Stimulated activated CD8-positive, alpha-beta memory T cell treated with anti-CD3 and anti-CD28 coated beads, Interleukin-7, amount 100 ng/mL, for 4 hours (primary cell): ENCODE data around the gene RPS5.
"Not testable (repeated sequence)": the region's sequence is repeated elsewhere in the genome, so short reads cannot be mapped to it uniquely, and the experiment has no call there.

ENCODE experiments used
- DNase-seq, 2 donors: peaks; one replicate each; pipeline ENCODE4 v3.0.0-alpha.2; 2020; ENCODE audit warnings: low read depth in 2 of 2

RPS5 gene

GRCh38 chr19:58385313-58385890, 1.7 kb upstream of the RPS5 start:
- no peak for DNase-seq

DNA sequence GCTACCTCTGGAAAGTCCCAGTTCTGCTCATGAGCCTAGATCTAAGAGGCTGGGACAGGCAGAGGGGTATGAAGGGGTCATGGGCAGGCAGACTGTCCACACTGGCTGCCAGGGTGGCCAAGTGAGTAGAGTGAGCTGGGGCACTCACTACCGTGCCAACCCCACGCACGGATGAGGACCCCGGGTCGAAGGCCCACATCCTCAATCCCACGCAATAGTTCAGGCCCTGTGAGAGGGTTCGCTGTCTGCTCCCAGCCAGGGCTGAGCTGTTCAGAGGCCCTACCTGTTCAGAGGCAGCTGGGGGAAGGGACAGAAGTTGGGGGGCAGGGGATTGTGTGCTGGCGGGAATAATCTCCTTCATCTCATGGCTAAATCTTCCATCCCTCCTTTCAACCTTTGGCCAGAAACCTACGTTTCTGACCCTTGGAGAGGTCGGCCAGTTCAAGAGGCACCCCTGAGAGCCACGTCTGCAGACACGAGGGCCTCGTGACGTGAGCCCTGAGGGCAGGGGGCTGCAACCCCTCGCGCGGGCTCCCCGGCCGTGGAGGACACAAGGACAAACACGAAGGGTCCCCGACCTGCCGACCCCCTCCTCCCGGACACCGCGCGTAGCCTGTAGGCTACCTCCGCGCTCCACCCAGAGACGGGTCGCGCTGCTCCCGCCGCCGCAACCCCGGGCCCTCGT, 1.0 kb upstream of the RPS5 start:
- DNase-seq = no peak

DNA sequence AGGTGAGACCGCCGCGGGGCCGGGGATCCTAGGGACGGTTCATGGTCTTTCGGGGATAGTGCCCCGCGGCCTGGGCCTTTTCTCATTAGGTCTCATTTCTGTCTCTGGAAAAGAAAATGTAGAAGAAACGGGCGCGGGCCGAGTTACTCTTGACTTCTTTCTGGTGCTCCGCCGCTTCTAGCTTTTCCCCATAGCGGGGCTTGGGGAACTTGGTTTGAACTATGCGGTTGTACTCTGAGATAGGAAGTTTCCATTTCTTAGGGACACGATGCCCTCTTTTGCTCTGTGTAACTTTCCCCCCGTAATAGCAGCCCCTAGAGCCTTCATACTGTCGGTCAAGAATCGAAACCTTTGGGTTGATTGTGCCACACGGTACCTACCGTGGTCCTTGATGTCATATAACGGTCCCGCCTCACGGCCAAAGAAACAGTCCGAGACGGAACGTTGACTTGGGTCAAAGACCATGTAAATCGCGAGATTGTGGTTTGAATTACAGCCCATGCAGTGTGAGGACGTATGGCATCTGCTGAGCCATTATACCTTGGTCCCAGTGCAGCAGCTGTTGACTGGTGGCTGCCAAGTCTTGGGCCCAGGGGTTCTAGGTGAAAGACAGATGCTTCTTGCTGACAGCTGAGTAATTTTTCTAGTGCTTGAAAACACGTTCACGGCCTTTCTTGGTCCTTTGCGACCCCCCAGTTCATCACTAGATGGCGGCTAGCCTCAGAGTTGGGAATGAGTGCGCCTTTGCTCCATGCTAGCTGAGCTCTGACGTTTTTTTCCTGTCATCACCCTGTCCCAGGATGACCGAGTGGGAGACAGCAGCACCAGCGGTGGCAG, 487 bp downstream of the RPS5 start:
- DNase-seq = no peak

DNA sequence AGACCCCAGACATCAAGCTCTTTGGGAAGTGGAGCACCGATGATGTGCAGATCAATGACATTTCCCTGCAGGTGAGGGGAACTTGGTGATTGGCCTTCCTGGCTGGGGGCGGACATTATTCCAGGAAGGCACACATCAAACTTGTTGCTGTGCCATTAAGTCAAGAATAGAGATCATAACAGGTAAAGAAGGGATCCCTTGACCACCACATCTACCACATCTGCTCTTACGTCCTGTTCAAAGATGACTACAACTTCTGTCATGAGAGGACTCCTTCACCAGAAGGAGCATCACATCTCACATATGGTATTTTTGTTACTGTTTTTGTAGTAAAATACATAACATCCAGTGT, 1.1 kb downstream of the RPS5 start:
- DNase-seq = no peak

- DNase-seq = no peak
Measured at GRCh38 chr19:58392945-58393724, 6.1 kb downstream of the RPS5 start.

DNA sequence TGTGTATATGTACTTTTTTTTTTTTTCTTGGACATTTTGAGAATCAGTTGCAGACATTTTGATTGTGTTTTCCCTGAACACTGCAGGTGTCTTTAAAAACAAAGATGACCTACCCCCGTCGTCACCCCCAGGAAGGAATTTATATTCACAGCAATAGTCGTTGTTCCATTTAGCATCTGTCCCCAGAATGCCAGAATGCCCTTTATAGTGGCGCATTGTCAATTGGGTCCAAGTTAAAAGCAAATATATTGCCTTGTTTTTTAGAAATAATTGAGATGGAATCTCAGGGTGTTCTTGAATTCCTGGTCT, 6.6 kb downstream of the RPS5 start:
- no peak for DNase-seq

DNA sequence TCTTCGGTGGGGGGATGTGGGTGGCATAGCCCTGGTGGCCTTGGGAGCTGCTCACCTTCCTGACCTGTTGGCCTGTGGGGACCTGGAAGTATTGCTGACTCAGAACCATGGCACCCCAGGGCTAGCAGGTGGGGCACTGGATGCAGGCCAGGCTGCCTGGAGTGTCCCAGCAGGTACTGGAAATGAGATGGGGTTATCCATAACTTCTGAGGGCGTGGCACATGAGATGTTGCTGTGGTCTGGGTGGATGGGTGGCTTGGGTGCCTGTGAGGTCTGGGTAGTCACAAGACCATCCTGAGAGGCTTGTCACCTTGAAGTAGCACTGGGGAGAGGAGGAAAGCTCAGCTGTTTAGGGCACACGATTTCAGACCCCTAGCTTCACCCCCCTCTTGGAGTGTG, 7.8 kb downstream of the RPS5 start:
- DNase-seq = no peak

DNA sequence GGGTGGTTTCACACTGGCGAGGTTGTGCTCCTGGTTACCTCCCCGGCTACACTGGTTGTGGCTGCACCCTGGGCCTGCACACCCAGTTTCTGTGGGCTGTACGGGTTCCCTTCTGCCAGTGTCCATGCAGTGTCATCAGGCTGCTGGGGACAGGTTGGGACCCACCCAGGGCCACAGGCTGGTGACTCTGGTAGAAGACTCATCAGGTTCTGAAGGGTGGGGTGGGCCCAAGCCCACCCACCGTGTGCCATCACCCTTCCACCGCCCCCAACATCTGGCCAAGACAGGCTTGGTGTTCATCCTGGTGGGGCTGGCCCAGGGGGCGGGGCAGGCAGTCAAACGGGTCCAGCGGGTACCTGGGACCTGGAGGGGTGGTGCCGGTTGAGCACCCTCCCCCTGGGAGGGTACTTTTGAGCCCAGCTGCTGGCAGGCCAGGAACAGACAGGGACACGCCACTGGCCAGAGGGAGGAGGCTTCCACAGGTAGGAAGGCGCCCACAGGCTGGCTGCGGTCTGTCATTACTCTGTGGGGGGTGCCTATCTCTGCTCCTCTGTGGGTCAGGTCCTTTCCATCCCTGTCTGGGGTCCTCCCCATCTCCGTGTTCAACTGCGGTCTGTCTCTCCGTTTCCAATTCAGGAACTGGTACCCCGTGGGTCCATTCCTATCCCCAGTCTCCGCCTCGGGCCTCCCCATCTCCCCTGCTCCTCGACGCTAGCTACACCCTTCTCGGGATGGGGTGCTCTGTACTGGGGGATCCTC, 8.3 kb downstream of the RPS5 start, which contains the start of gene RNF225:
RNF225 (plus strand) TSS at position 437 of the 759 bp plus-strand sequence. CDS start 434 bp downstream, outside the sequence.
- no peak for DNase-seq

GRCh38 chr19:58395979-58396627, 9.0 kb downstream of the RPS5 start:
- no peak for DNase-seq

GRCh38 chr19:58396691-58397532, 9.8 kb downstream of the RPS5 start:
- DNase-seq = no peak

DNA sequence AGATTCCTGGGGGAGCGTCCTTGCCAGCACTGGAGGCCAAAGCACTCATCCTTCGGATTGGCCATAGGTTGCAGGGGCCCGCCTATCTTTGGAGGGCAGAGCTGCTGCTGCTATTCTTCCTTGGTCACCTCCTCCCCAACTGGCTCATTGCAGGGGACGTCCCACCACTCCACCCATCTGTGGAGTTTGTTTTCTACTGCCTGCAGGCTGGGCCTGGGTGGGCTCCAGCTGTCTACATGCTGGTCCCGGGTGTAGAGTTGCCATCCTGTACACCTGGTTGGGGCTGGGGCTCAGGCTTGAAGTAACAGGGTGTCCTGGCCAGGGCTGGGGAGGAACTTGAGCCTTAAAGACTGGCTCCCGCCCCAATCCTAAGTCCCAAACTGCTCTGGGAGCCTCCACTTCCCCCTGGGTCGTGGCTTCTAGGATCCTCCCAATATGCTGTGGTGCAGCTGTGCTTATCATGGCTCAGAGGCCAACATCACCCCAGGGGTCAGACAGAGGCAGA, 10.5 kb downstream of the RPS5 start:
- DNase-seq = no peak

- no peak for DNase-seq
Measured at GRCh38 chr19:58398087-58398486, 11.0 kb downstream of the RPS5 start.

DNA sequence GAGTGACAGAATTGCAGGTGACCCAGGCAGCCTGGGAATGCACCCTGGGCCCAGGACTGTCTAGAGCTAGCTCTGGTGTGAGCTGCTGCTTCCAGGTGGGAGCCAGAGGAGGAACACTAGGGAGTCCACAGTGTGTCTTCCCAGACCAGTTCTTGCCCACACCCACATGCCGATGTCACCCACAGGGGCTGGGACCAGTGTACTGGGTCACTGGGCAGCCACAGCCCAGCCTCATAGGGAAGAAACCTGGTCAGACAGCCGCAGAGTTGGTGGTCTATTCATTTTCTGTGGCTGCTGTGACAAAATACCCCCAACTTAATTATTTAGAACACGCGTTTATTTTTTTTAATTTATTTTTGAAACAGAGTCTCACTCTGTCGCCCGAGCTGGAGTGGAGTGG, 11.5 kb downstream of the RPS5 start:
- DNase-seq = no peak

- no peak for DNase-seq
Measured at GRCh38 chr19:58399903-58400302, 12.8 kb downstream of the RPS5 start.

- DNase-seq = no peak
Measured at GRCh38 chr19:58400316-58400915, 13.3 kb downstream of the RPS5 start.

DNA sequence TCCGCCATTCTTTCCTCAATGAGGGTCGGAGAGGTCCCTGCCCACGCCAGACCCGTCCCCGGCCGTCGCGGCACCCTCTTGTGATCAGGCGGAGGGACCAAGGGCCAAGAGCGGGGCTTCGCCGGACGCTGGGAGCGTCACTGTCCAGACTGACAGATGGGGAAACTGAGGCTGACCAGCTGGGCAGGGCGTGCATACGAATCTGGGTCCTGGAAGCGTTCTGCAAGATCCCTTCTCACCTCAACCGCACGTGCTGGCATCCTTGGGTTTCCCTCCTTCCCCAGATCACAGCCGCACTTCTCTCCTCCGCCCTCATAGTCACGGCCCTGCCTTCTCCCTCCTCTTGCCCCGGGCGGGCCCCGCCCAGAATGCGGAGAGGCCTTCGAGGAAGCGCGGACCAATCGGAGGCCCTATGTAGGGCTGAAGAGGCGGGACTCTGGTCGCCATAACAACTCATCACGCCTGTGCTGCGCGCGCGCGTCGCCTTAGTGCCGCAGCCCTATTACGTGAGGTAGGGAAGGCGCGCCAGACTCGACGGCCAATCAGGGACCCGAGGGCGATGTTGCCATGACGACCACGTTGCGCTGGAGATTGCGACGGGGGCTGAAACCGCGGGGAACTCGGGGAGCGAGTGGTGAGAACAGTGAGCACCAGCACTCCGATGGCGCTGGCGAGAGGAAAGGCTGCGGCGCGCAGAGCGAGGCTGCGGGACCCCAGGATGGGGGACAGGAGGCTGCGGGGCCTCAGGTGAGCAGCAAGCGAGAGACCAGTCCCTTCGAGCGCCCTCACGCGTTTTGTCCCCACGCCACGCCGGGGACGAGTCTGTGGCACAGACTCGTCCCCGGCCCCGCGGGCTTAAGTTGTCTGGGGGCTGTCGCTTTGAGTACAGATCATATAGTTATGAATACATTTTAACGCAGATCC, 14.1 kb downstream of the RPS5 start:
- DNase-seq = peak; percentile 99

DNA sequence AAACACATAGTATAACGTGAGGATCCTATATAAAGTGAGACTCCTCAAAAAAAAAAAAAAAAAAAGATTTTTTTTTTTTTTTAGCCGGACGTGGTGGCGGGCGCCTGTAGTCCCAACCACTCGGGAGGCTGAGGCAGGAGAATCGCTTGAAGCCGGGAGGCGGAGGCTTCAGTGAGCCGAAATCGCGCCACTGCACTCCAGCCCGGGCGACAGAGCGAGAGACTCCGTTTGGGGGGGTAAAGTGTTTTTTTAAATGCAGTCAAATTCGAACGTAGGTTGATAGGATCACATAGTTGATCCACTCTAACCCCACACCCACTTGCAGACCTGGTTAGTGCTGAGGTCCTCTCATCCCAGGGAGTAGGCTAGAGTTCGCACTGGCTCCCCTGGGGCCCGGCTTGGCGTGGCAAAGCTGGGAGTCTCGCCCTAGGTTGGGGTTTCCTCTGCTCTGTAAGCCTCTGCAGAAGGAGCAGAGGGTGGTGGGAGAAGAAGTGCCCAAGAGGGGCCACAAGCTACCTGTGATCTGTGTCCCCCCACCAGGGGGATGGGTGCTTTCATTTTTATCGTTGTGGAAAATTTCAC, 14.9 kb downstream of the RPS5 start:
- no peak for DNase-seq

GRCh38 chr19:58403920-58404478, 16.9 kb downstream of the RPS5 start:
- DNase-seq = not testable (repeated sequence)
